NT2/D1 (cell line): Measurements from ENCODE around the gene LIX1.

Experiments used
- SUZ12 ChIP-seq: IDR thresholded peaks from 2 replicates; pipeline ENCODE4 v1.6.1; 2011; ENCODE audit not compliant: insufficient read length, insufficient read depth; ENCODE audit errors: extremely low read depth
- YY1 ChIP-seq: IDR thresholded peaks from 2 replicates; pipeline ENCODE4 v1.6.1; 2011; ENCODE audit not compliant: insufficient read length, insufficient read depth
- ZNF274 ChIP-seq: IDR thresholded peaks from 2 replicates; pipeline ENCODE4 v1.6.1; 2011; ENCODE audit warnings: mild to moderate bottlenecking, low read depth, low read length

- TF ChIP-seq YY1 (no peak), ZNF274 (no peak), SUZ12 (no peak)
Measured at GRCh38 chr5:97162045-97162444, 19.6 kb upstream of the LIX1 start.
